ENCODE data around the gene CDADC1.
"Not testable (repeated sequence)": the region's sequence is repeated elsewhere in the genome, so short reads cannot be mapped to it uniquely, and the experiment has no call there.

The CDADC1 gene

DNA sequence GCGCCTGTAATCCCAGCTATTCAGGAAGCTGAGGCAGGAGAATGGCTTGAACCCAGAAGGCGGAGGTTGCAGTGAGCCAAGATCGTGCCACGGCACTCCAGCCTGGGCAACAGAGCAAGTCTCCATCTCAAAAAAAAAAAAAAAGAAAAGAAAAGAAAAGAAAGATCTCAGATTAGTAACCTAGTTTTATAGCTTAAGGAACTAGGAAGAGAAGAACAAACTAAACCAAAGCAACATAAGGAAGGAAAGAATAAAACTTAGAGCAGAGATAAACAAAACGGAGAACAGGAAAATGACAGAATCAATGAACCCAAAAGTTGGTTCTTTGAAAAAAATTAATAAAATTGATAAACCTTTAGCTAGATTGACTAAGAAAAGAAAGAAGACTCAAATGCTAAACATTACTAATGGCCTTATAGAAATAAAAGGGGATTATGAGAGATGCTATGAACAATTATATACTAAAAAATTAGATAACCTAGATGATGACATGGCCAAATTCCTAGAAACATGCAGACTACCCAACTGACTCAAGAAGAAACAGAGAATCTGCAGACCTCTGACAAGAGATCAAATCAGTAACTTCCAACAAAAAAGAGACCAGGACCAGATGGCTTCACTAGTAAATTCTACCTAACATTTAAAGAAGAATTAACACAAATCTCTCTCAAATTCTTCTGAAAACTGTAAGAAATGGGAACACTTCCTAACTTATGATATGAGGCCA, 68.2 kb downstream of the CDADC1 start:
- no peak for DNase-seq (ENCODE audit: low spot score)

- DNase-seq (ENCODE audit: low spot score): no peak
Measured at GRCh38 chr13:49319551-49319950, 71.8 kb downstream of the CDADC1 start.

DNA sequence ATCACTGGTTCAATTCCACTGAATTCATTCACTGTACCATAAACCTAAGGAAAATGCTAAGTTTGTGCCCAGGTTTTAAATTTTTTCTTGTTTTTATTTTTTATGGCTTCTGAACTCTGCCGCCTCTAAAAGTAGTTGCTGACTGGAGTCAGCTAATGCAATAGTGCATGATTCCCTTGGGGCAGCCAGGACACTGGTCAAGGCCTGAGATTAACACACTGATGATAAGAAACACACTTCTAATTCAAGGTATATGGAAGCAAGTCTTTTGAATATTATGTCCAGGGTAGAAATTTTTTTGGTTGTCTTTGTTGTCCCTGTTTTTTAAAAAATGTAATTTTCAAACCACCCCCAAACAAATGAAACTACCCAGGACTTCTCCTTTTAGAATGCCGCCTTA, 72.2 kb downstream of the CDADC1 start:
- DNase-seq (ENCODE audit: low spot score): no peak

GRCh38 chr13:49320975-49321374, 73.2 kb downstream of the CDADC1 start:
- DNase-seq (ENCODE audit: low spot score): no peak

- no peak for DNase-seq (ENCODE audit: low spot score)
Measured at GRCh38 chr13:49322702-49323101, 75.0 kb downstream of the CDADC1 start.

- no peak for DNase-seq (ENCODE audit: low spot score)
Measured at GRCh38 chr13:49323344-49323743, 75.6 kb downstream of the CDADC1 start.

- DNase-seq (ENCODE audit: low spot score): no peak
Measured at GRCh38 chr13:49326222-49326917, 78.6 kb downstream of the CDADC1 start.

GRCh38 chr13:49327145-49327544, 79.4 kb downstream of the CDADC1 start:
- not testable (repeated sequence) for DNase-seq (ENCODE audit: low spot score)

DNA sequence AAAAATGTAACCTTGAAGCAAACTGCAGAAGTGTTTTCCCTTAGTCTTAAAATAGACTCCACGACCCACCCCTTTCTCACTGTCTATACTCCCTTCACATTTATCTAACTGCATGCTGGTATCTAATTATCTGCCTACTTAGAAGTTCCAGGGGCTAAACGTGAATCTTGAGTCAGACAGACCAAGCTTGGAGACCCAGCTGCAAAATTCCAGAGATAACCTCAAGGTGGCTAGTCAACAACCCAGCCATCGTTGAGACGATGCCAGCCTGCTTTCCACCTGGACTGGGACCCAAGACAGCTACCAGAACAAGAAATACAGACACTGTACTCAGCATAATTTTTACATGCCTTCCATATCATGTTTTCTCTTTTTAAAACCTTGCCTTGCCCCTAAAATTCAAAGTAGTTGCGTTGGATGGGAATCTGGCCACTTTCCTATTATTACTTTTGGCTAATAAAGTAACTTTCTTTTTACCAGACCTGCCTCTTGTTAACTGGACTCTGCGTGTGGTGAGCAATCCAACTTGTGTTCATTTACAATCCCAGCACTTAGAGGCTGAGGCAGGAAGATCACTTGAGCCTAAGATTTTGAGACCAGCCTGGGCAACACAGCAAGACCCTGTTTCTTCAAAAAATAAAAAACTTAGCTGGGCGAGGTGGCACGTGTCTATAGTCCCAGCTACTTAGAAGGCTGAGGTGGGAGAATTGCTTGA, 82.3 kb downstream of the CDADC1 start:
- DNase-seq (ENCODE audit: low spot score): no peak

GRCh38 chr13:49330546-49330864, 82.8 kb downstream of the CDADC1 start:
- DNase-seq (ENCODE audit: low spot score): no peak

- DNase-seq (ENCODE audit: low spot score): no peak
Measured at GRCh38 chr13:49336655-49337054, 88.9 kb downstream of the CDADC1 start.

- DNase-seq (ENCODE audit: low spot score): no peak
Measured at GRCh38 chr13:49340161-49340560, 92.4 kb downstream of the CDADC1 start.

DNA sequence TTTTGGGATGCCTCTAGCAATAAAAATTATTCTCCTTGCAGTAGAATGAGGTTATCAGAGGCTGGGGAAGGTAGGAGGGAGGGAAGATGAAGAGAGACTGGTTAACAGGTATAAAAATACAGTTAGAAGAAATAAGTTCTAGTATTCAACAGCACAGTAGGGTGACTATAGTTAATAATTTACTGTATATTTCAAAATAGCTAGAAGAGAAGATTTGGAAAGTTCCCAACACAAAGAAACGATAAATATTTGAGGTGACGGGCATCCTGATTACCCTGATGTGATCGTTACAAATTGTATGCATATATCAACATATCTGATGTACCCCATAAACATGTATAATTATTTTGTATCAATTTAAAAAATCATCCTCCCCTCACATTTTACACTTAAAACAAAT, 93.8 kb downstream of the CDADC1 start:
- no peak for DNase-seq (ENCODE audit: low spot score)

DNA sequence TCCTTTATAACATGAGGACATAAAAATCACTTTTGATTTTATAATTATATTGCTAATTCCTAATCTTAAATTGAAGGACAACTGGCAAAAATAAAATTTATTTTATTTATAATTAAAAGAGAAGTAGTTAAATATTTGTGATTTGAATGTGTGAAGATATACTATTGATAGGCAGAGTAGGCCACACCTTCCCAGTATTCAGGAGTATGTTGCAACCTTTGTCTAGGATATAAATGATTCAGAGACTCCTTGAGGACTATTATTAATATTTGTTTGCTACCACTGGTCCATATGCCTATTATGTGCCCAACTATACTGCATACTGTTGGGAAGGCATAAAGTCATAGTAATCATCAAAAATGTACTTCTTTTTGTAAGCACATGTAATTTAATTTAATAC, 94.2 kb downstream of the CDADC1 start:
- DNase-seq (ENCODE audit: low spot score): no peak

DNA sequence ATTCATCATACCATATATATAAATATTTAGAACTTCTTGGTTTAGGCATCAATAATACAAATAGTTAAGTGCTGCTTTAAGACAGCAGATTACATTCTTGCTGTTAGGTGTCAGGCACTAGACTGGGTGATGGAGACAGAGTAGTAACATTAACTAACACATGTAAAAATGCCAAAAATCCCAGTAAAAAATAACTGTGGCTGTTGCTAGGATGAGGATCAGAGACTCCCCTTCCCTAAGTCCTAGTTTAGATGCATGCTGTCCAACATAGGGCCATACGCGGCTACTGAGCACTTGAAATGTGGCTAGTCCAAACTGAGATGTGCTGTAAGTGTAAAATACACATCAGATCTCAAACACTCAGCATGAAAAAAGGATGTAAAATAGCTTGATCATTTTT, 94.7 kb downstream of the CDADC1 start:
- no peak for DNase-seq (ENCODE audit: low spot score)
